ENCODE measurements around the gene IL1RL2. TPM values are rescaled to one million over a fixed set of nuclear protein-coding genes. Genes with fewer than 3 reads are reported as not detected.

Gene IL1RL2
- total and polyA plus RNA-seq, 2 of the 4 experiments (the other 2 are of a cell fraction) = 0.09 to 0.36 TPM

GRCh38 chr2:102256276-102256675, 69.5 kb downstream of the IL1RL2 start:
- in situ Hi-C loops (cut with MboI; ENCODE audit: low sequenced_read_pairs) = no loop called here
- intact Hi-C loops (cut with micrococcal nuclease) = no loop called here

More at GRCh38 chr2:102256276-102256675, 69.5 kb downstream of the IL1RL2 start:
- H3K9ac ChIP-seq (ENCODE audit: low read depth, low read length) = no peak overlapping the region; the same call in 1 of the 2 replicates
- no peak overlapping the region for H4K91ac ChIP-seq (ENCODE audit: insufficient read depth, low read depth, low read length)
- H3K4me1 ChIP-seq (ENCODE audit: control insufficient read depth, insufficient read depth, low read length) = peaks cover 6% of the 10 kb centered on the region
- ChIA-PET POLR2A (ENCODE audit: unreplicated experiment) (no interaction called here), CTCF (no interaction called here)
- H2BK5ac ChIP-seq (ENCODE audit: low read depth, low read length, poor library complexity, severe bottlenecking) = peak overlapping the region; percentile 39
- no peak overlapping the region; the same call in 1 of the 2 replicates for H2BK120ac ChIP-seq (ENCODE audit: low read depth, low read length)
- H4K20me1 ChIP-seq (ENCODE audit: insufficient read depth, low read length) = no peaks in the 10 kb centered on the region
- H3K27ac ChIP-seq (ENCODE audit: insufficient read depth, low read length) = no peak overlapping the region
- H3K9me3 ChIP-seq (ENCODE audit: control insufficient read depth, insufficient read depth, low read length) = no peaks in the 10 kb centered on the region
- no peak overlapping the region for H2AK9ac ChIP-seq (replicated peaks; ENCODE audit: low read depth, low read length, poor library complexity)
- H3K18ac ChIP-seq (ENCODE audit: low read depth, low read length) = no peak overlapping the region
- H3K79me1 ChIP-seq (ENCODE audit: low read depth in 1 of 2, low read length in 2 of 2) = no peaks in the 10 kb centered on the region
- H3K4me2 ChIP-seq (ENCODE audit: low read depth, low read length) = peak overlapping the region; percentile 14; the same call in 1 of the 2 replicates
- no peak overlapping the region; a peak in 1 of 4 replicates for H4K8ac ChIP-seq (ENCODE audit: low read depth in 2 of 2, low read length in 2 of 2)
- no peaks in the 10 kb centered on the region for H3K27me3 ChIP-seq (ENCODE audit: control insufficient read depth, insufficient read depth, low read length)
- no peak overlapping the region for H3K4me3 ChIP-seq (ENCODE audit: insufficient read depth, low read depth, low read length)
- TF ChIP-seq SMC3 (IDR thresholded peaks at IDR 0.05; ENCODE audit: low read depth, low read length) = no peak
- no peak for TF ChIP-seq RAD21 (IDR thresholded peaks at IDR 0.05; ENCODE audit: low read length)
- no peak for TF ChIP-seq MXI1 (IDR thresholded peaks at IDR 0.05; ENCODE audit: borderline replicate concordance, low read depth, low read length)
- no peak for TF ChIP-seq RFX5 (IDR thresholded peaks at IDR 0.05; ENCODE audit: low read depth, low read length)
- peaks cover 9% of the 10 kb centered on the region for H3K9me1 ChIP-seq (ENCODE audit: insufficient read depth, low read length)
- no peak overlapping the region for H3K23ac ChIP-seq (ENCODE audit: low read depth, low read length)
- no TSS peak for BruUV-seq (replicated peaks)
- H2AFZ ChIP-seq (replicated peaks; ENCODE audit: low read length, poor library complexity) = no peak overlapping the region
- no peak overlapping the region for H3K56ac ChIP-seq (ENCODE audit: extremely low read depth, insufficient read depth, low read length)
- H2AK5ac ChIP-seq (ENCODE audit: low read depth, low read length) = no peak overlapping the region
- dilution Hi-C loops (cut with HindIII; ENCODE audit: low sequenced_read_pairs, unreplicated experiment) = no loop called here
- H3K14ac ChIP-seq (replicated peaks; ENCODE audit: low read depth, low read length) = no peak overlapping the region
- H3K4ac ChIP-seq (ENCODE audit: low read depth, low read length) = no peak overlapping the region
- H4K5ac ChIP-seq (ENCODE audit: low read depth, low read length) = no peak overlapping the region
- ATAC-seq (ENCODE audit: low read depth) (no peak), DNase-seq (no peak)
- no peak overlapping the region for H2BK20ac ChIP-seq (ENCODE audit: low read depth, low read length)
- no peaks in the 10 kb centered on the region for H3K36me3 ChIP-seq (ENCODE audit: control insufficient read depth, insufficient read depth, low read length)
- H2BK15ac ChIP-seq (ENCODE audit: low read depth, low read length) = no peak overlapping the region

Data from IMR-90 (cell line).